Caco-2 (cell line): ENCODE data around the gene LDB2. TPM values are rescaled to one million over a fixed set of nuclear protein-coding genes. Genes with fewer than 3 reads are reported as not detected.

ENCODE experiments used
- BruUV-seq: library from RNA; stranded (reverse); fragments of 400-500 nt; replicated peaks from 2 replicates; lab custom pipeline; 2021; lab: Mats Ljungman, UMichigan
- CTCF ChIA-PET: fragments of 300-600 bp; sonication (Branson Sonifier 250); formaldehyde crosslinking; loops from one replicate; lab custom pipeline; 2022; ENCODE audit warnings: antibody characterized with exemption; lab: Charles Lee
- POLR2A ChIA-PET: fragments of 300-600 bp; sonication (Branson Sonifier 250); formaldehyde crosslinking; loops from one replicate; lab custom pipeline; 2022; ENCODE audit warnings: antibody characterized with exemption; lab: Charles Lee
- DNase-seq, 2 experiments: peaks; one replicate each; pipeline versions ENCODE4 v3.0.0 to v3.0.0-alpha.2; 2020 to 2022
- H3K27me3 ChIP-seq: replicated peaks from 2 replicates; pipeline ENCODE4 v1.6.0; 2011; ENCODE audit warnings: low read length; ENCODE audit not compliant: control insufficient read depth, insufficient read depth
- H3K36me3 ChIP-seq: 2 replicates; pipeline ENCODE4 v1.5.1; 2011; ENCODE audit warnings: low read length; ENCODE audit not compliant: control insufficient read depth, insufficient read depth
- H3K4me1 ChIP-seq: fragments of 250-450 bp; sonication (Bioruptor Pico); 2 replicates; pipeline ENCODE4 v1.5.1; 2020; ENCODE audit warnings: mild to moderate bottlenecking
- H3K4me3 ChIP-seq: 2 replicates; pipeline ENCODE4 v1.5.1; 2011; ENCODE audit warnings: low read depth, mild to moderate bottlenecking, control low read depth, low read length
- H3K9me3 ChIP-seq: fragments of 250-450 bp; sonication (Bioruptor Pico); 2 replicates; pipeline ENCODE4 v1.5.1; 2020; ENCODE audit warnings: mild to moderate bottlenecking, moderate library complexity
- H3K27ac Mint-ChIP-seq: one replicate; pipeline ENCODE4 v1.8.0; 2022; ENCODE audit warnings: mixed read lengths; ENCODE audit not compliant: unreplicated experiment
- H3K27me3 Mint-ChIP-seq: one replicate; pipeline ENCODE4 v1.8.0; 2022; ENCODE audit warnings: mixed read lengths; ENCODE audit not compliant: insufficient read depth, unreplicated experiment
- H3K36me3 Mint-ChIP-seq: one replicate; pipeline ENCODE4 v1.8.0; 2022; ENCODE audit warnings: mild to moderate bottlenecking, mixed read lengths; ENCODE audit not compliant: insufficient read depth, unreplicated experiment
- H3K4me1 Mint-ChIP-seq: one replicate; pipeline ENCODE4 v1.8.0; 2022; ENCODE audit warnings: low read depth, mixed read lengths; ENCODE audit not compliant: unreplicated experiment
- H3K4me3 Mint-ChIP-seq: one replicate; pipeline ENCODE4 v1.8.0; 2022; ENCODE audit warnings: mild to moderate bottlenecking, moderate library complexity, mixed read lengths; ENCODE audit not compliant: unreplicated experiment
- H3K9me3 Mint-ChIP-seq: one replicate; pipeline ENCODE4 v1.8.0; 2022; ENCODE audit warnings: mixed read lengths; ENCODE audit not compliant: unreplicated experiment
- intact Hi-C: fragments of 100-400 bp; cut with micrococcal nuclease; formaldehyde crosslinking; loops from one replicate; pipeline ENCODE4 v1.10.0; 2022; ENCODE audit not compliant: unreplicated experiment
- total RNA-seq: library from RNA; stranded (reverse); gene quantifications from 2 replicates; pipeline ENCODE4 v1.2.3, GENCODE V29; 2022
- TF ChIP-seq, protein P1 (sequence below), 2 experiments: fragments of 200-600 bp in 1 of 2; IDR thresholded peaks; 1 replicate in 1 of 2; 2 replicates in 1 of 2; pipeline versions ENCODE4 v1.5.1 to v1.8.0; 2011 to 2022; ENCODE audit warnings: antibody characterized with exemption in 1 of 2, control low read depth in 1 of 2, inconsistent platforms in 1 of 2, low read depth in 1 of 2, low read length in 1 of 2, mild to moderate bottlenecking in 1 of 2, moderate library complexity in 1 of 2; ENCODE audit not compliant: insufficient read depth in 1 of 2, severe bottlenecking in 1 of 2, unreplicated experiment in 1 of 2

Gene LDB2
- total RNA-seq, 1 experiment from 2014 or later, result not detected

DNA sequence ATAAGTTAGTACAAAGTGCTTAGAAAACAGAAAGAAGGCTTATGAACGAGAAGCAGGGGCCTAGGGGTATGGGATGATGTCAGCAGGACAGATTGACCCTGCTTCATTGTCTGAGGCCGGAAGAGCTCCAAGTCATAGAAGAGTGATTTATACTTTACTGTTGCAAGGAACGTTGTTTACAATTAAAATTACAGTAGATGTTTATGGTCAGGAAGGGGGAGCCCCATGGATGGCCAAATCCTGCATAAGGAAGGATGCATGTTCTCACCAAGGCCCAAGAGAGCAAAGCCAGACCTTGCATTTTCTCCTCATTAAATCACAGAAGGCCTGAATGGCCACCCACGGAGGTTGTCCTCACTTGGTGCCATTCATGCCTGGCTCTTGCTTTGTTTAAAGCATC, 115.3 kb downstream of the LDB2 start:
- no peak overlapping the region for H3K4me3 Mint-ChIP-seq
- CTCF ChIA-PET, result no interaction called here
- Histone ChIP-seq H3K9me3 (no peaks in the 10 kb centered on the region), H3K36me3 (no peaks in the 10 kb centered on the region), H3K27me3 (no peaks in the 10 kb centered on the region; the same call in 1 of the 2 replicates), H3K4me1 (no peaks in the 10 kb centered on the region), H3K4me3 (no peak overlapping the region)
- H3K36me3 Mint-ChIP-seq, result no peaks in the 10 kb centered on the region
- no peaks in the 10 kb centered on the region for H3K4me1 Mint-ChIP-seq
- TF ChIP-seq, protein P1, sequence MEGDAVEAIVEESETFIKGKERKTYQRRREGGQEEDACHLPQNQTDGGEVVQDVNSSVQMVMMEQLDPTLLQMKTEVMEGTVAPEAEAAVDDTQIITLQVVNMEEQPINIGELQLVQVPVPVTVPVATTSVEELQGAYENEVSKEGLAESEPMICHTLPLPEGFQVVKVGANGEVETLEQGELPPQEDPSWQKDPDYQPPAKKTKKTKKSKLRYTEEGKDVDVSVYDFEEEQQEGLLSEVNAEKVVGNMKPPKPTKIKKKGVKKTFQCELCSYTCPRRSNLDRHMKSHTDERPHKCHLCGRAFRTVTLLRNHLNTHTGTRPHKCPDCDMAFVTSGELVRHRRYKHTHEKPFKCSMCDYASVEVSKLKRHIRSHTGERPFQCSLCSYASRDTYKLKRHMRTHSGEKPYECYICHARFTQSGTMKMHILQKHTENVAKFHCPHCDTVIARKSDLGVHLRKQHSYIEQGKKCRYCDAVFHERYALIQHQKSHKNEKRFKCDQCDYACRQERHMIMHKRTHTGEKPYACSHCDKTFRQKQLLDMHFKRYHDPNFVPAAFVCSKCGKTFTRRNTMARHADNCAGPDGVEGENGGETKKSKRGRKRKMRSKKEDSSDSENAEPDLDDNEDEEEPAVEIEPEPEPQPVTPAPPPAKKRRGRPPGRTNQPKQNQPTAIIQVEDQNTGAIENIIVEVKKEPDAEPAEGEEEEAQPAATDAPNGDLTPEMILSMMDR (IDR thresholded peaks at IDR 0.05; ENCODE audit: insufficient read depth in 1 of 2, low read depth in 1 of 2, low read length in 1 of 2, severe bottlenecking in 1 of 2, unreplicated experiment in 1 of 2), result no peak
- H3K27ac Mint-ChIP-seq, result no peak overlapping the region
- H3K27me3 Mint-ChIP-seq, result peaks cover 11% of the 10 kb centered on the region
- POLR2A ChIA-PET, result no interaction called here
- intact Hi-C loops, result no loop called here
- H3K9me3 Mint-ChIP-seq, result no peaks in the 10 kb centered on the region
- no TSS peak for BruUV-seq
- DNase-seq, result no peak

- TF ChIP-seq, protein P1 (IDR thresholded peaks at IDR 0.05; ENCODE audit: insufficient read depth in 1 of 2, low read depth in 1 of 2, low read length in 1 of 2, severe bottlenecking in 1 of 2, unreplicated experiment in 1 of 2), result no peak
- Histone ChIP-seq H3K36me3 (no peaks in the 10 kb centered on the region), H3K4me3 (no peak overlapping the region), H3K27me3 (no peaks in the 10 kb centered on the region; the same call in 1 of the 2 replicates), H3K9me3 (no peaks in the 10 kb centered on the region), H3K4me1 (no peaks in the 10 kb centered on the region)
- H3K4me1 Mint-ChIP-seq, result no peaks in the 10 kb centered on the region
- peaks cover 7% of the 10 kb centered on the region for H3K27me3 Mint-ChIP-seq
- H3K27ac Mint-ChIP-seq, result no peak overlapping the region
- DNase-seq, result no peak
- H3K36me3 Mint-ChIP-seq, result no peaks in the 10 kb centered on the region
- POLR2A ChIA-PET, result no interaction called here
- no peak overlapping the region for H3K4me3 Mint-ChIP-seq
- H3K9me3 Mint-ChIP-seq, result no peaks in the 10 kb centered on the region
- CTCF ChIA-PET, result no interaction called here
- intact Hi-C loops, result no loop called here
- no TSS peak for BruUV-seq
Observed at GRCh38 chr4:16779028-16779675, 119.3 kb downstream of the LDB2 start.

DNA sequence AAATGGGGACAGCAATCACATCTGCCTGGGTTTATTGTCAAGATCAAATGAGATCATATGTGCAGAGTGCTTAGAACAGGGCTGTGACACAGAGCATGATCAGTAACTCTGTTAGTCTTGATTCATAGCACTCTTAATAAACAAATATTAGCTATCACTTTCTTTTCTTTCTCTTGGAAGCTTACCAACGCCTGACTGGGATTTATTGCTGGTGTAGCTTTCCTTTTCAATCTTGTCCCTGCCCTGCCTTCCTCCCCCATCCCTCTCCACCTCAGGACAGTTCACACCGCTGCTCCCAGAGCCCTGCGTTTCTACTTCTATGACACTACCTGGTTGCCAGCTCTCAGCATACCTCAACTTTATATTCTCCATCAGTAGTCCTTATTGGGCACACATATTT, 120.7 kb downstream of the LDB2 start:
- H3K9me3 Mint-ChIP-seq, result no peaks in the 10 kb centered on the region
- TF ChIP-seq, protein P1 (IDR thresholded peaks at IDR 0.05; ENCODE audit: insufficient read depth in 1 of 2, low read depth in 1 of 2, low read length in 1 of 2, severe bottlenecking in 1 of 2, unreplicated experiment in 1 of 2), result no peak
- H3K27me3 Mint-ChIP-seq, result peaks cover 8% of the 10 kb centered on the region
- Histone ChIP-seq H3K4me1 (no peaks in the 10 kb centered on the region), H3K27me3 (no peaks in the 10 kb centered on the region; the same call in 1 of the 2 replicates), H3K9me3 (no peaks in the 10 kb centered on the region), H3K4me3 (no peak overlapping the region), H3K36me3 (no peaks in the 10 kb centered on the region)
- CTCF ChIA-PET, result no interaction called here
- intact Hi-C loops, result no loop called here
- no peak overlapping the region for H3K4me3 Mint-ChIP-seq
- DNase-seq, result no peak
- no peaks in the 10 kb centered on the region for H3K4me1 Mint-ChIP-seq
- POLR2A ChIA-PET, result no interaction called here
- H3K27ac Mint-ChIP-seq, result no peak overlapping the region
- BruUV-seq, result no TSS peak
- no peaks in the 10 kb centered on the region for H3K36me3 Mint-ChIP-seq
